ENCODE data around the gene TMEM212. TPM values are rescaled to one million over a fixed set of nuclear protein-coding genes. Genes with fewer than 3 reads are reported as not detected.

TMEM212 gene
- total and polyA plus RNA-seq, 2 of the 13 experiments (the other 11 are each of a cell fraction or from before 2014, with no cell fraction given) = not detected

- peak; percentile 96; the same call in 1 of the 2 replicates for TF ChIP-seq ZBED4 (CRISPR knock-in tag; IDR thresholded peaks at IDR 0.05; ENCODE audit: borderline replicate concordance)
- TF ChIP-seq TSC22D2 (CRISPR knock-in tag; IDR thresholded peaks at IDR 0.05; ENCODE audit: borderline replicate concordance) = no peak; the same call in 1 of the 2 replicates
- peak; percentile 51 for TF ChIP-seq PHF5A (CRISPR knock-in tag; IDR thresholded peaks at IDR 0.05; ENCODE audit: low read depth, unreplicated experiment)
- peak; percentile 53; the same call in 1 of the 2 replicates for TF ChIP-seq ZNF274 (CRISPR knock-in tag; IDR thresholded peaks at IDR 0.05)
- peak; percentile 77; the same call in 1 of the 2 replicates for TF ChIP-seq ARID2 (CRISPR knock-in tag; IDR thresholded peaks at IDR 0.05; ENCODE audit: borderline replicate concordance)
- TF ChIP-seq KMT2A (CRISPR knock-in tag; IDR thresholded peaks at IDR 0.05) = peak; percentile 72
- 0 out of 2 replicates have a peak, but pooled peaks have one; percentile 45 for TF ChIP-seq PBX3 (CRISPR knock-in tag; IDR thresholded peaks at IDR 0.05; ENCODE audit: borderline replicate concordance)
- no peak for TF ChIP-seq ZBTB40 (IDR thresholded peaks at IDR 0.05)
- TF ChIP-seq ZBTB40 (CRISPR knock-in tag; IDR thresholded peaks at IDR 0.05) = peak; percentile 22
- peak; percentile 93 for TF ChIP-seq ZNF746 (CRISPR knock-in tag; IDR thresholded peaks at IDR 0.05)
These were observed 33.1 kb upstream of the TMEM212 start, which contains the start of gene PLD1 (continued) for GRCh38 chr3:171809861-171810628.

All from HepG2 (cell line).